ENCODE measurements around the gene ANKRD50. TPM values are rescaled to one million over a fixed set of nuclear protein-coding genes. Genes with fewer than 3 reads are reported as not detected.

ANKRD50 gene
- total RNA-seq, 1 donor from 2014 or later: 31.4 TPM

DNA sequence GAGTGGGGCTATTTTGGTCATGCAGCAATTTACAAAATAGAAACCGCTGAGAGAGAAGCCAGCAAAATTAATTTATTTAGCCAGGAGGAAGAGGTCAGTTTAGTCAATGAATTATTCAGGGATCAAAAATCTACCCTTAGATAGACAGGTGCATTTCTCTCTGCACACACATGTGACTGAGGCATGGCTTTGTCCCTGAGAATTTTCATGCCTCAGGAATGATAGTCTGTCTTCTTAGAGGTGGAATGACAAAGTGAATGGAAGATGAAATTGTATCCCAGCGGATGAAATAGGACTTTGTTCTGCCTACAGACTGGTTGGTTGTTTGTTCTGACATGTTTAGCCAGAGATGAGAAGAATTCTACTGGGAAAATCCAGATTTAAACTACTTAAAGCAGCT lies 46.0 kb downstream of the ANKRD50 start:
- Mint-ChIP-seq H3K4me1 (ENCODE audit: unreplicated experiment) (no peaks in the 10 kb centered on the region), H3K9me3 (peaks cover 5% of the 10 kb centered on the region), H3K27me3 (no peaks in the 10 kb centered on the region), H3K36me3 (peaks cover 40% of the 10 kb centered on the region), H3K27ac (no peak overlapping the region), H3K4me3 (no peak overlapping the region)
- DNase-seq (ENCODE audit: extremely low spot score, unreplicated experiment): no peak
- TF ChIP-seq, protein P1, sequence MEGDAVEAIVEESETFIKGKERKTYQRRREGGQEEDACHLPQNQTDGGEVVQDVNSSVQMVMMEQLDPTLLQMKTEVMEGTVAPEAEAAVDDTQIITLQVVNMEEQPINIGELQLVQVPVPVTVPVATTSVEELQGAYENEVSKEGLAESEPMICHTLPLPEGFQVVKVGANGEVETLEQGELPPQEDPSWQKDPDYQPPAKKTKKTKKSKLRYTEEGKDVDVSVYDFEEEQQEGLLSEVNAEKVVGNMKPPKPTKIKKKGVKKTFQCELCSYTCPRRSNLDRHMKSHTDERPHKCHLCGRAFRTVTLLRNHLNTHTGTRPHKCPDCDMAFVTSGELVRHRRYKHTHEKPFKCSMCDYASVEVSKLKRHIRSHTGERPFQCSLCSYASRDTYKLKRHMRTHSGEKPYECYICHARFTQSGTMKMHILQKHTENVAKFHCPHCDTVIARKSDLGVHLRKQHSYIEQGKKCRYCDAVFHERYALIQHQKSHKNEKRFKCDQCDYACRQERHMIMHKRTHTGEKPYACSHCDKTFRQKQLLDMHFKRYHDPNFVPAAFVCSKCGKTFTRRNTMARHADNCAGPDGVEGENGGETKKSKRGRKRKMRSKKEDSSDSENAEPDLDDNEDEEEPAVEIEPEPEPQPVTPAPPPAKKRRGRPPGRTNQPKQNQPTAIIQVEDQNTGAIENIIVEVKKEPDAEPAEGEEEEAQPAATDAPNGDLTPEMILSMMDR (conservative IDR thresholded peaks at IDR 0.05): no peak

DNA sequence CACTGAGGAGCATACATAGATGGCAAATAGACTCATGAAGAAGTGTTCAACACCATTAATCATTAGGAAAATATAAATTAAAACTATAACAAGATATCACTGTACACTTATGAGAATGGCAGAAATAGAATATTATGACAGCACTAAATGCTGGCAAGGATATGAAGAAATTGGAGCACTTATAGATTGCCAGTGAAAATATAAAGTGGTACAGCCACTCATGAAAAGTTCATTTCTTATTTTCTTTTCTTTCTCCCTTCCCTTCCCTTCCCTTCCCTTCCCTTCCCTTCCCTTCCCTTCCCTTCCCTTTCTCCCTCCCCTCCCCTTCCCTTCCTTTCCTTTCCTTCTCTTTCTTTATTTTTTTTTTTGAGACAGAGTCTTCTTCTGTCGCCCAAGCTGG lies 53.7 kb downstream of the ANKRD50 start:
- Mint-ChIP-seq H3K9me3 (no peaks in the 10 kb centered on the region), H3K27ac (no peak overlapping the region), H3K4me3 (no peak overlapping the region), H3K27me3 (no peaks in the 10 kb centered on the region), H3K4me1 (ENCODE audit: unreplicated experiment) (no peaks in the 10 kb centered on the region), H3K36me3 (no peaks in the 10 kb centered on the region)
- DNase-seq (ENCODE audit: extremely low spot score, unreplicated experiment): no peak
- TF ChIP-seq, protein P1 (conservative IDR thresholded peaks at IDR 0.05): no peak

DNA sequence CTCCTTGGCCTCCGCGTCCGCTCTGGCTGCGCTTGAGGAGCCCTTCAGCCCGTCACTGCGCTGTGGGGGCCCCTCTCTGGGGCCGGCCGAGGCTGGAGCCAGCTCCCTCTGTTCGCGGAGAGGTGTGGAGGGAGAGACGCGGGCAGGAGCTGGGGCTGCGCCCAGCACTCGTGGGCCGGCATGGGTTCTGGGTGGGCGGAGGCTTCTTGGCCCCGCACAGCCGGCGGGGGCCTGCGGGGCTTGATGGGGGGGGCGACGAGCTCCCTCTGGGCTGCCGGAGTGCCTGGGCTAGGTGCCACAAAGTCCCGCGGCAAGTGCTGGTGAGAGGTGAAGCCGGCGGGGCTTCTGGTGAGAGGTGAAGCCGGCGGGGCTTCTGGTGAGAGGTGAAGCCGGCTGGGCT lies 61.9 kb downstream of the ANKRD50 start:
- TF ChIP-seq, protein P1 (conservative IDR thresholded peaks at IDR 0.05): no peak

DNA sequence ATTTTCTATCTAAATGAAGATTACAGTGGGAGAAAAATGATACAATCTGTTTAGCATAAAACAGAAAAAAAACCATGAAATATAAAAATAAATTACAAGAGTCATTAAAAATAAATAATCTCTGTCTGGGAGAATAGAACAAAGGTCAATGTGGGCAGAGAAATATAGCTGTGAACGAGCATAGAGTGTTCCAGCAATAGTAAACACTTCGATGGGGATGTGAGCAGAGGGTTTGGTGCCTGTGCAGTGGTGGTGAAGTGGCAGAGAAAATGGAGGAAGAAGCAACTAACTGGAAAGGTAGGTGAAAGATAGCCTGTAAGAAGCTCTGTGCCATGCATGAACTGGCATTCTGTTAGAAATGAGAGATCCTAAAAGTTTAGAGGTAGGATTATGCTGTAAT lies 64.9 kb downstream of the ANKRD50 start:
- H3K36me3 Mint-ChIP-seq: peaks cover 6% of the 10 kb centered on the region
- H3K27me3 Mint-ChIP-seq: no peaks in the 10 kb centered on the region
- no peak overlapping the region for H3K27ac Mint-ChIP-seq
- no peaks in the 10 kb centered on the region for H3K9me3 Mint-ChIP-seq
- DNase-seq (ENCODE audit: extremely low spot score, unreplicated experiment): no peak
- H3K4me1 Mint-ChIP-seq (ENCODE audit: unreplicated experiment): peaks cover 4% of the 10 kb centered on the region
- TF ChIP-seq, protein P1 (conservative IDR thresholded peaks at IDR 0.05): no peak
- no peak overlapping the region for H3K4me3 Mint-ChIP-seq

More for the DNA sequence above, 61.9 kb downstream of the ANKRD50 start:
- H3K9me3 Mint-ChIP-seq: no peaks in the 10 kb centered on the region
- no peak for DNase-seq (ENCODE audit: extremely low spot score, unreplicated experiment)
- no peaks in the 10 kb centered on the region for H3K27me3 Mint-ChIP-seq
- no peak overlapping the region for H3K27ac Mint-ChIP-seq
- H3K36me3 Mint-ChIP-seq: peaks cover 6% of the 10 kb centered on the region
- no peak overlapping the region for H3K4me3 Mint-ChIP-seq
- peaks cover 4% of the 10 kb centered on the region for H3K4me1 Mint-ChIP-seq (ENCODE audit: unreplicated experiment)

DNA sequence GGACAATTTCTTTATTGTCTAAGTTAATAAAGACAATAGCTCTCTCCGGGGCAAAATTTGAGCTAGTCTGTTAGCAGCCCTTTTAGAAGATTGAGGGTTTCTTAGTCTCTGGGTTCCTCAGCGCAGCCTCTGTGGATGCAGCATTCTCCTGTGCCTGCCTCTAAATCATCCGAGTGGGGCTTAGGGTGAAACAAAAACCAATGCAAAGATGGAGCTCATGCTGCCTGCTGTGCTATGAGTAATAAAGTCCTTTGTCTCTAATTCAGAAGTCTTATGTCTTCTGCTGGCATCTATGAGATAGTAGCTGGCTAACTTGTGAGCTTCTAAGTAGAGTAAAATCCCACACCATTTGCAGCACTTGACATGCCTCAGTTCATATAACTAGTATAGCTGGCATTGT lies 67.9 kb downstream of the ANKRD50 start:
- H3K9me3 Mint-ChIP-seq: no peaks in the 10 kb centered on the region
- TF ChIP-seq, protein P1 (conservative IDR thresholded peaks at IDR 0.05): no peak
- no peak overlapping the region for H3K27ac Mint-ChIP-seq
- H3K27me3 Mint-ChIP-seq: no peaks in the 10 kb centered on the region
- H3K4me1 Mint-ChIP-seq (ENCODE audit: unreplicated experiment): peaks cover 4% of the 10 kb centered on the region
- H3K4me3 Mint-ChIP-seq: no peak overlapping the region
- no peak for DNase-seq (ENCODE audit: extremely low spot score, unreplicated experiment)
- H3K36me3 Mint-ChIP-seq: peaks cover 6% of the 10 kb centered on the region

DNA sequence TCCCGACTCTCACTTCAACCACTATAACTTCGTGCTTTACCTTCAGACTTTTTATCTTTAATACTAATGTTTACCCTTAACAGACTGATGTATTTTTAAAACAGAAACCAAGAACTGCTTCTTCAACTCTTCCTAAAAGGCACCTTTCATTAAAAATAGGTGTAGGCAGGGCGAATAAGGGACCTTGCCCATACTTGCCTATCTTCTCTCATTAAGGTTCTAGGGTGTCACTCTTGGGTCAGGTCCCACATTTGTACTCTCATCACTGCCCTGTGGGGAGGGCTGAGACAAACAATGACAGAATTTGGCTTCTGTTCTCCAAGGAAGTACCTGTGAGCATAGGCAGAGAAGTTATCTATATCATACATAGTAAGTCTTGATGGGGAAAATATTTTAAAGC lies 69.7 kb downstream of the ANKRD50 start:
- Mint-ChIP-seq H3K4me3 (no peak overlapping the region), H3K27me3 (no peaks in the 10 kb centered on the region), H3K36me3 (peaks cover 1% of the 10 kb centered on the region), H3K4me1 (ENCODE audit: unreplicated experiment) (peaks cover 3% of the 10 kb centered on the region), H3K9me3 (no peaks in the 10 kb centered on the region), H3K27ac (no peak overlapping the region)
- DNase-seq (ENCODE audit: extremely low spot score, unreplicated experiment): no peak
- TF ChIP-seq, protein P1 (conservative IDR thresholded peaks at IDR 0.05): no peak

All from type B pancreatic cell (in vitro differentiated cells).